ENCODE measurements around the gene SMARCA2.

The SMARCA2 gene

DNA sequence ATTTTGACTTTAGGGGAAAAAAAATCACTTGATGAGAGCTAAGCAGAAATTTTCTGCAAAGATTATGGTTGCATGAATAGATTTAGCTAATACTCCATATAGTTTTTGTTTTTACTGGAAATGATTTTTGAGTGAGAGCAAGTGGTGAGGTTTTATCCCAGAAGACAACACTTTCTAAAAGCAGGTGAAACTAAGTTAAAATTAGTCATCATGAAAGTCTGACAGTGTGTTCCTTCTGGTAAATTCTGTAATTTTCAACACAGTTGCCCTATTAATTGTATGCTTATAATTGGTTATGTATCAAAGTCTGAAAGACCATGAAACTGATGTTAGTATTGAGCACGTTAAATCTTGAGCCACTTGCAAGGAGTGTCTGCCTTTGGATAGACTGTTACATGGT lies 91.5 kb downstream of the SMARCA2 start:
- no peak for DNase-seq

- DNase-seq = no peak
Observed at GRCh38 chr9:2107906-2108451, 92.8 kb downstream of the SMARCA2 start.

GRCh38 chr9:2109069-2109650 lies 94.0 kb downstream of the SMARCA2 start:
- no peak for DNase-seq

GRCh38 chr9:2110036-2110435 lies 94.9 kb downstream of the SMARCA2 start:
- DNase-seq = no peak

- no peak for DNase-seq
Observed at GRCh38 chr9:2116073-2116472, 100.9 kb downstream of the SMARCA2 start.

- DNase-seq = no peak
Observed at GRCh38 chr9:2117527-2117926, 102.4 kb downstream of the SMARCA2 start.

DNA sequence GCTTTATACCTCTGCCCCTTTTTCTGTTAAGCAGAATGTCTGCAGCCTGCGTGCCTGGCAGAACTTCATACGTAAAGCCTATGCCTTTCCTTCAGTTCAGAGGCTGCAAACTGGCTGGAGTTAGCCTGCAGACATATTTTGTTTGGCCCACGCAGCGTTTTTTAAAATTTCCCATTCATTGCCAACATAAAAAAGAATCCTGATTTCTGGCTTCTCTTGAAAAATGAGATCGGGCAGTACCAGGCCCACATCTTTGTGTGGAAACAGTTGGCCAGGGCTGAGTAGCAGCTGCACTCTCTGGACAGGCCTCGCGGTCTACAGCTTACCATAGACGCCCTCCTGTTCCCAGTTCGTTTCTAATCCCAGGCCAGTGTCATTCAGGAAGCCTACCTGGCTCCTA lies 104.4 kb downstream of the SMARCA2 start:
- DNase-seq = no peak

DNA sequence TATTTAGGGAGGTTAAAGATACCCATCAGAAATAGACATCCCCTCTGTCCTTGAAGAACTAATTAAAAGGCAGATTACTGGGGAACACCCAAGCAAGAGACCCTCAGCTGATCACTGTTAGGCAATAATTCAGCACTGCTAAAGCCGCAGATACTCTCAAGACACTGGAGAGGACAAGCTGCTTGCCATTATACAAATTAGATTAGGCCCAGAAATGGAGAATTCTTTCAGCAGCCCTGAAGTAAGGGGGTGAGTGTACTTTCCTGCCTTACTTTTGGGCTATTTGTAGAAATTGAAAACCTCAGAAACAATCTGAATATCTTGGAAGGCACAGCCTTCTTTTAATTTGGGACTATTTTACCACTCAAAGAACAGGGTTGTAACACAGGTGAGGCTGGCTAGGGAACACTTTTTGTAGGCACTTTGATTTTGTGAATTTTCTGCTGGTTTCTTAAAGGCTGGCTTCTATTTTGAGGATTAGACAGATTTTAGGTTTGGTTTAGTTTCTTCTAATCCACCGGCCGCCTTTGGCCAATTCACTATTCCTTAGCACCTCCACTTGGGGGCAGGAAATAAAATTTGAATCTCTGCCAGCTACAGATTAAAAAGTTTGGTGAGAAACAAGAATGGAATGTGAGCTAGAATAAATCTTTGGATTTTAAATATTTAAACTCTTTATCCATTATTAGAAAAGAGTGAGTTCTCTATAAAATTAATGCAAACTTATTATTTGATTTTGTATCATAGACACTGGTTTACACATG lies 106.0 kb downstream of the SMARCA2 start:
- no peak for DNase-seq

GRCh38 chr9:2122299-2122698 lies 107.2 kb downstream of the SMARCA2 start:
- DNase-seq = no peak

DNA sequence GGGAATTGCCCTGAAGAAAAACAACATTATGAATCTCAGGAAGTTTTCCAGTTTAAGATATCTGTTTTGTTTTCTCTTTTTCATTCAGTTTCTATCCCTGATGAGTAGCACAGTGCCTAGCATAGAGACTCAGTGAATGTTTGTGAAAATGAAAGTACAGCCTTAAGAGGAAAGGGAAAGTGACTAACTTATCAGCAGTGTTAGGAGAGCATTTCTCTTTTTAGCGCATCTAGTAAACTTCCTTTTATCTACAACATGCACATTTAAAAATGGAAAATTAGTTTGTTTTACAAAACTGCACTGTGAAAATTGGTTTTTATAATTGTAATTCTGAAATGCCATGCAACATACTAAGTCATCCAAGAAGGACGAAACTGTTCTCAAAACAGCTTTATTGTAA lies 110.8 kb downstream of the SMARCA2 start:
- no peak for DNase-seq

- no peak for DNase-seq
Observed at GRCh38 chr9:2126331-2126803, 111.2 kb downstream of the SMARCA2 start.

- no peak for DNase-seq
Observed at GRCh38 chr9:2127486-2127885, 112.3 kb downstream of the SMARCA2 start.

- no peak for DNase-seq
Observed at GRCh38 chr9:2128141-2128540, 113.0 kb downstream of the SMARCA2 start.

DNA sequence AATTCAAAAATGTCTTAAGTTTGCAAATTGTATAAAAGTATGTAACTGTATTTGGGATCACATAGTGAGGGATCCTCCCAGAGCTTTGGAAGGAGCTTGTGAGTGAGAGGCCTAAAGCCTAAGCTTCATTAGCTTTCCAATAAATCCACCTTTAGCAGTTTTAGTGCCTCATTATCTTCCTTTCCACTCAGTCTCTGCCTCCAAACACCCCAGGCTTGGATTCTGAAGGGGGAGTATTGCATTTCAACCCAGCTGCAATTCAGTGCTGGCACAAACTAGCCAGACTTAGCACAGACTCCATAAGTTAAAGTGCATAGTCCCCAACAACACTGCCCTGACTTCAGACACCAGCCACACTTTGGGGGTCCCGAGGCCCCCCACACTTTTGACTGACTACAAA lies 113.5 kb downstream of the SMARCA2 start:
- DNase-seq = no peak

GRCh38 chr9:2130941-2131340 lies 115.8 kb downstream of the SMARCA2 start:
- no peak for DNase-seq

DNA sequence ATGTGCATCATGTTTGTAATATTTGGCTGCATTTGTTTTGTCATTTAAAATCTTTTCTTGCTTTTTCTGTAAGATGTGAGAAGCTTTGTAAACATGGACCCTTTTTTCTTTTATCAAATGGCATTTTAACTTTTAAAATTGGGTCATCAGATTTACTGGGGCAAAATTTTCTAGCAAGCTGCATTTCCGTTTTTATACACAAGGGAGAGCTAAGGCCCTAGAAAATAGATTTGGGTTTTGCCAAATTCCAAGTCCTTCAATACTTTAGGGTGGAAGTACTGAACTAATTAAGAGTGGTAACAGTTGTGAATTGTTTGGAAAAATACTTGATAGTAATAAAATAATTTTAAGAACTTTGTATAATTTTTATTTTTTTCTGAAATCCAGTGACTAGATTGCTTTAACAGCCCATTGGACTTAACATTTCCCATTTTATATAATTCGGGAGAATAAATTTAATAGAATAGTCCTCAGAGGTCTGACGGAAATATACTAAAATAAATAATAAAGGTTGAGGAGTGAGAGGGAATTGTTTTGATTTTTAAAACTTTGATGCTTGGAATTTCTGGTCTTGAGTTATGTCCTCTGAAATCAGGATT lies 117.4 kb downstream of the SMARCA2 start:
- DNase-seq = peak; percentile 37

DNA sequence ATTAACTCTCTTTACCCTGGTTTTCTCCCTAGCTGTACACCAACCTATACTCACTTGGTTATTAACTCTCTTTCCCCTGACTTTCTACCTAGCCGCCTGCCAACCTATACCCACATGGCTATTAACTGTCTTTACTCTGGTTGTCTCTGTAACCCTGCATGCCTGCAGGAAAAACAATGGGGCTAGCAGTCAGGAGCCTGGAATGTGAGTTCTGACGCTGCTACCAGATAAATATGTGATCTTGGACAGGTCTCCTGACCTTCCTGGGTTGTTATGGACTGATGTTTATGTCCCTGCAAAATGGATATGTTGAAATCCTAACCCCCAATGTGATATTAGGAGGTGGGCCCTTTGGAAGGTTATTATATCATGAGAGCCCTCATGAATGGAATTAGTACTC lies 119.2 kb downstream of the SMARCA2 start:
- DNase-seq = no peak

GRCh38 chr9:2138646-2139045 lies 123.5 kb downstream of the SMARCA2 start:
- DNase-seq = no peak

DNA sequence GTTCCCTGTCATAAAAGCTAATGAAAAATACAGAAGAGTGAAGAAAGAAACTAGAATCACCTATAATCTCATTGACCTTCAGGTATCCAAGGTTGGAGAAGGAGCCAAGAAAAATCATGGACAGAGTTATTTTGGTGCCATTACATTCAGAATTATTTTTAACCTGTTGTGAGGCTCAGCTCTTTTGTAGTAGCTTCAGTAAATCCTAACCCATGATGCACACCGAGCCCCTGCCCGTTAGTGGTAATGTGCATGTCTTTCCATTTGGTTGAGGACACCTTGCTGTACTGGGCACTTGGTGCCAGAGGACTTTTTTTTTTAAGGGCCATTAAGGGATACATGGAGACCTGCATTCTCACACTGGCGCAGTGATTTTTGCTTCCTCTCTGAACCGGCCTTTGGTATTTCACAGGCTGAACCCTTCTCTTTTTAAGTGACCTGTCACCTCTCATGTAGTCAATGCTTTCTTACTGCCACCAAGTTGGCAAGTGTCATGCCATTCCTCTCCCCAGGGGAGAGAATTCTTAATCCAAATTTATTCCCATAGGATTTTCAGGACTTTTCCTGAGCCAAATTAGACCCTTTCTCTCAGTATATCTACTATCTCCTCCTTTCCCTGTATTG lies 125.6 kb downstream of the SMARCA2 start:
- no peak for DNase-seq

DNA sequence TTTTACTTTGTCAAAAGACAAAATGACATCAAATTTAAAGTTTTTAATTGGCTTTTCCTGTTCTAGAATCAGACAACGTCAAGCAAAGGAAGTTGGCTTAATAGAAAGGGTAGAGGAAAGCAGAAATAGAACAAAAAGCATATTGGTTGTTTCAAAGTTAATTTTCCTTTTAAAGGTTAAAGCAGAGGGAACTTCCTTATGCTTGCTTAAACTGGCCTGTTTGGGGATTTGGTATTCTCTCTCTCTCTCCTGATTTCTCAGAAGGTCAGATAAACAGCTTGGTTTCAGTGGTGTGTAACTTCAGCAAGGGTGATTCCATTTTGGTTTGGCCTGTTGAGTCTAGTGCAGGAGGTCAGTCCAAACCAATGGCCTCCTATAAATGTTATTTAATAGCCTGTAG lies 127.1 kb downstream of the SMARCA2 start:
- DNase-seq = no peak

- DNase-seq = no peak
Observed at GRCh38 chr9:2144619-2145018, 129.5 kb downstream of the SMARCA2 start.

- DNase-seq = no peak
Observed at GRCh38 chr9:2145746-2146145, 130.6 kb downstream of the SMARCA2 start.

- peak; percentile 52 for DNase-seq
Observed at GRCh38 chr9:2146700-2147099, 131.6 kb downstream of the SMARCA2 start.

- DNase-seq = no peak
Observed at GRCh38 chr9:2150338-2150737, 135.2 kb downstream of the SMARCA2 start.
